Endothelial cell of umbilical vein (primary cell): Measurements from ENCODE around the gene HLA-DOA. TPM values are rescaled to one million over a fixed set of nuclear protein-coding genes. Genes with fewer than 3 reads are reported as not detected.

Experiments used
- BruUV-seq: library from RNA; stranded (reverse); fragments of 400-500 nt; replicated peaks from 2 replicates; lab custom pipeline; 2021; lab: Mats Ljungman, UMichigan
- CTCF ChIA-PET: fragments of 300-600, 350-600 bp; sonication (Branson Sonifier 250); formaldehyde crosslinking; loops from one replicate; lab custom pipeline; 2021; ENCODE audit warnings: antibody characterized with exemption, inconsistent platforms; lab: Charles Lee
- POLR2A ChIA-PET: fragments of 300-600, 350-600 bp; sonication (Branson Sonifier 250); formaldehyde crosslinking; loops from one replicate; lab custom pipeline; 2021; ENCODE audit warnings: antibody characterized with exemption, inconsistent platforms; lab: Charles Lee
- DNase-seq: peaks from one replicate; pipeline ENCODE4 v3.0.0-alpha.2; 2011; ENCODE audit warnings: low read depth, low spot score
- FAIRE-seq: peaks from 2 replicates; lab custom pipeline; 2011; peaks lifted over from hg19 to GRCh38; lab: Jason Lieb, UNC
- H2AFZ ChIP-seq: 2 replicates; pipeline ENCODE4 v1.6.0; 2012; ENCODE audit warnings: low read depth, low read length, control low read depth, inconsistent platforms
- H3K27ac ChIP-seq: 2 replicates; pipeline ENCODE4 v1.5.1; 2011; ENCODE audit warnings: low read depth, mild to moderate bottlenecking, control low read depth, low read length, moderate library complexity; ENCODE audit not compliant: insufficient read depth
- H3K27me3 ChIP-seq, 2 experiments: 2 replicates each; pipeline versions ENCODE4 v1.6.0 to v1.6.1; 2011; ENCODE audit warnings: low read length in 2 of 2, mixed read lengths in 1 of 2; ENCODE audit not compliant: control insufficient read depth in 2 of 2, insufficient read depth in 2 of 2
- H3K36me3 ChIP-seq, 2 experiments: 2 replicates in 1 of 2; 3 replicates in 1 of 2; pipeline ENCODE4 v1.5.1; 2011; ENCODE audit warnings: low read length in 2 of 2, mild to moderate bottlenecking in 1 of 2, moderate library complexity in 1 of 2; ENCODE audit not compliant: control insufficient read depth in 2 of 2, insufficient read depth in 2 of 2; ENCODE audit errors: extremely low read depth in 1 of 2
- H3K4me1 ChIP-seq: 3 replicates; pipeline ENCODE4 v1.5.1; 2011; ENCODE audit warnings: mild to moderate bottlenecking, low read length; ENCODE audit not compliant: control insufficient read depth, insufficient read depth; ENCODE audit errors: extremely low read depth
- H3K4me2 ChIP-seq: 2 replicates; pipeline ENCODE4 v1.6.1; 2011; ENCODE audit warnings: low read length, control low read depth, mixed read lengths; ENCODE audit not compliant: insufficient read depth
- H3K4me3 ChIP-seq, 3 experiments: fragments of 200-600 bp in 1 of 3; sonication (generic), shearing (Covaris generic) in 1 of 3; replicated peaks in 1 of 3; 2 replicates each; pipeline ENCODE4 v1.5.1; 2011 to 2016; ENCODE audit warnings: control low read depth in 3 of 3, low read length in 3 of 3, mild to moderate bottlenecking in 2 of 3, inconsistent platforms in 1 of 3, low read depth in 1 of 3, moderate library complexity in 1 of 3; ENCODE audit not compliant: insufficient read depth in 1 of 3
- H3K79me2 ChIP-seq: 2 replicates; pipeline ENCODE4 v1.6.0; 2012; ENCODE audit warnings: low read length, inconsistent platforms; ENCODE audit not compliant: control insufficient read depth, insufficient read depth
- H3K9ac ChIP-seq: replicated peaks from 2 replicates; pipeline ENCODE3; 2011; ENCODE audit warnings: low read length, control low read depth; ENCODE audit not compliant: insufficient read depth; ENCODE audit errors: extremely low read depth
- H3K9me1 ChIP-seq: replicated peaks from 3 replicates; pipeline ENCODE4 v1.6.0; 2011; ENCODE audit warnings: mild to moderate bottlenecking, low read length; ENCODE audit not compliant: control insufficient read depth, insufficient read depth; ENCODE audit errors: extremely low read depth
- H3K9me3 ChIP-seq: replicated peaks from 2 replicates; pipeline ENCODE4 v1.5.1; 2012; ENCODE audit warnings: low read length, inconsistent platforms; ENCODE audit not compliant: control insufficient read depth, insufficient read depth
- H4K20me1 ChIP-seq: replicated peaks from 2 replicates; pipeline ENCODE3; 2011; ENCODE audit warnings: mild to moderate bottlenecking, low read length; ENCODE audit not compliant: control insufficient read depth, insufficient read depth; ENCODE audit errors: extremely low read depth
- EZH2 ChIP-seq: IDR thresholded peaks from 2 replicates; pipeline ENCODE4 v1.6.1; 2012; ENCODE audit warnings: borderline replicate concordance, low read depth, mild to moderate bottlenecking, moderate library complexity, low read length, inconsistent platforms; ENCODE audit not compliant: severe bottlenecking
- FOS ChIP-seq: IDR thresholded peaks from 2 replicates; pipeline ENCODE4 v1.6.1; 2011; ENCODE audit warnings: mild to moderate bottlenecking, low read length, moderate library complexity, borderline replicate concordance; ENCODE audit not compliant: insufficient read depth
- GATA2 ChIP-seq: IDR thresholded peaks from 2 replicates; pipeline ENCODE4 v1.7.0; 2011; ENCODE audit warnings: low read depth, mild to moderate bottlenecking, moderate library complexity, mixed read lengths, low read length; ENCODE audit not compliant: insufficient read length, insufficient read depth
- JUN ChIP-seq: IDR thresholded peaks from 2 replicates; pipeline ENCODE4 v1.6.1; 2011; ENCODE audit warnings: borderline replicate concordance, low read depth; ENCODE audit not compliant: insufficient read length, insufficient read depth
- MYC ChIP-seq: IDR thresholded peaks from one replicate; pipeline ENCODE4 v1.6.1; 2011; ENCODE audit warnings: mild to moderate bottlenecking, low read depth, low read length
- POLR2AphosphoS5 ChIP-seq: IDR thresholded peaks from 2 replicates; pipeline ENCODE4 v1.6.1; 2012; ENCODE audit warnings: low read depth, mild to moderate bottlenecking, control low read depth, low read length, moderate library complexity; ENCODE audit not compliant: insufficient read depth
- dilution Hi-C: fragments of 300-500 bp; cut with MboI; formaldehyde crosslinking; loops from one replicate; pipeline ENCODE4 v1.15.0; 2019; ENCODE audit warnings: low sequenced_read_pairs; ENCODE audit not compliant: extremely low pct_ligation_motif_present
- intact Hi-C: fragments of 100-400 bp; cut with micrococcal nuclease; formaldehyde crosslinking; loops from one replicate; pipeline ENCODE4 v1.10.0; 2022
- polyA plus RNA-seq, 4 experiments: library from polyadenylated mRNA; depleted of rRNA in 3 of 4; stranded (reverse) in 3 of 4; unstranded in 1 of 4; fragments of >200 nt; gene quantifications; 2 replicates each; pipeline versions ENCODE4 v1.2.1 to v1.2.3, GENCODE V29; 2011 to 2012; ENCODE audit warnings: missing spikeins in 1 of 4
- total RNA-seq: library from RNA; stranded (reverse); gene quantifications from 2 replicates; pipeline ENCODE4 v1.2.3, GENCODE V29; 2021
- TF ChIP-seq, protein P1 (sequence below): IDR thresholded peaks from 2 replicates; pipeline ENCODE4 v1.6.1; 2011; ENCODE audit not compliant: insufficient read depth, insufficient read length
- TF ChIP-seq, protein P2 (sequence below), 2 donors: IDR thresholded peaks; 1 replicate in 1 of 2; 2 replicates in 1 of 2; pipeline ENCODE4 v1.5.1; 2011; ENCODE audit warnings: low read length in 2 of 2, mild to moderate bottlenecking in 2 of 2, moderate library complexity in 2 of 2, control low read depth in 1 of 2, inconsistent platforms in 1 of 2, low read depth in 1 of 2; ENCODE audit not compliant: insufficient read depth in 1 of 2; ENCODE audit errors: extremely low read depth in 1 of 2

Gene HLA-DOA
- total and polyA plus RNA-seq, 2 donors (not counting 3 experiments of a cell fraction or from before 2014, with no cell fraction given) = not detected

DNA sequence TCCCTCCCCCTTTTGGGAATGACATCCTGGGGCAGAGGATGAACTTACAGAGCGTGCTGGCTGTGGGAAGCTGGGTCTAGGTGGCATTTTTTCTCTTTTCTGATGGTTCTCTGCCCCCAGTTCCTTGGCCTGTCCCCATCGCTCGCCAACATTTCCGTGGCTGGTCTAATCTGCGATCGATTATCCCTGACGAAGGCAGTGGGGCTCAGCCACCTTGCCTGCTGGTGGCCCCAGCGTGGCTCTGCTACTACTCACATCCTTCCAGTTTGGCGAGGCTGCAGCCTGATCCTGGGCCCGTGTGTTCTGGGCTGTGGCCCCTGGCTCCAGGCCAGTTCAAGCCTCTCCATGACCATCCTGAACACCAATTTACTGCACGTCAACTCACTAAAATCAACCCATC is 6.4 kb upstream of the HLA-DOA start:
- no peaks in the 10 kb centered on the region for H3K9me3 ChIP-seq
- H3K4me2 ChIP-seq = no peak overlapping the region
- intact Hi-C loops = loop anchor here (2.0 kb wide), 1 partner anchor 65 kb away; no protein-coding TSS in a partner anchor
- TF ChIP-seq GATA2 = no peak
- TF ChIP-seq EZH2 = no peak
- TF ChIP-seq MYC = no peak
- TF ChIP-seq JUN = no peak
- TF ChIP-seq, protein P1, sequence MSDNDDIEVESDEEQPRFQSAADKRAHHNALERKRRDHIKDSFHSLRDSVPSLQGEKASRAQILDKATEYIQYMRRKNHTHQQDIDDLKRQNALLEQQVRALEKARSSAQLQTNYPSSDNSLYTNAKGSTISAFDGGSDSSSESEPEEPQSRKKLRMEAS = no peak
- no peak for TF ChIP-seq FOS
- TF ChIP-seq POLR2AphosphoS5 = no peak
- TF ChIP-seq, protein P2, sequence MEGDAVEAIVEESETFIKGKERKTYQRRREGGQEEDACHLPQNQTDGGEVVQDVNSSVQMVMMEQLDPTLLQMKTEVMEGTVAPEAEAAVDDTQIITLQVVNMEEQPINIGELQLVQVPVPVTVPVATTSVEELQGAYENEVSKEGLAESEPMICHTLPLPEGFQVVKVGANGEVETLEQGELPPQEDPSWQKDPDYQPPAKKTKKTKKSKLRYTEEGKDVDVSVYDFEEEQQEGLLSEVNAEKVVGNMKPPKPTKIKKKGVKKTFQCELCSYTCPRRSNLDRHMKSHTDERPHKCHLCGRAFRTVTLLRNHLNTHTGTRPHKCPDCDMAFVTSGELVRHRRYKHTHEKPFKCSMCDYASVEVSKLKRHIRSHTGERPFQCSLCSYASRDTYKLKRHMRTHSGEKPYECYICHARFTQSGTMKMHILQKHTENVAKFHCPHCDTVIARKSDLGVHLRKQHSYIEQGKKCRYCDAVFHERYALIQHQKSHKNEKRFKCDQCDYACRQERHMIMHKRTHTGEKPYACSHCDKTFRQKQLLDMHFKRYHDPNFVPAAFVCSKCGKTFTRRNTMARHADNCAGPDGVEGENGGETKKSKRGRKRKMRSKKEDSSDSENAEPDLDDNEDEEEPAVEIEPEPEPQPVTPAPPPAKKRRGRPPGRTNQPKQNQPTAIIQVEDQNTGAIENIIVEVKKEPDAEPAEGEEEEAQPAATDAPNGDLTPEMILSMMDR (IDR thresholded peaks at IDR 0.05; ENCODE audit: extremely low read depth in 1 of 2, insufficient read depth in 1 of 2, low read depth in 1 of 2, low read length in 2 of 2) = no peak
- H3K27me3 ChIP-seq = peaks cover 18 to 31% of the 10 kb centered on the region in 2 experiments
- no TSS peak for BruUV-seq
- no peaks in the 10 kb centered on the region for H3K79me2 ChIP-seq
- FAIRE-seq = no peak
- H3K4me1 ChIP-seq = peaks cover 8% of the 10 kb centered on the region
- H2AFZ ChIP-seq = no peak overlapping the region
- no peak overlapping the region for H3K27ac ChIP-seq
- H3K9me1 ChIP-seq = no peaks in the 10 kb centered on the region
- no peak for DNase-seq
- POLR2A ChIA-PET = no interaction called here
- dilution Hi-C loops = no loop called here
- no peak overlapping the region for H3K4me3 ChIP-seq
- CTCF ChIA-PET = interaction anchor here (1.2 to 6.7 kb wide), 10 partner anchors 13 to 232 kb away, joined by 3 to 88 read pairs (median 12); no protein-coding TSS in a partner anchor
- H4K20me1 ChIP-seq = no peaks in the 10 kb centered on the region
- no peaks in the 10 kb centered on the region for H3K36me3 ChIP-seq
- H3K9ac ChIP-seq = no peak overlapping the region
